Fibroblast of lung (primary cell): ENCODE data around the gene RAB11FIP3. TPM values are rescaled to one million over a fixed set of nuclear protein-coding genes. Genes with fewer than 3 reads are reported as not detected.
"Not testable (repeated sequence)": the region's sequence is repeated elsewhere in the genome, so short reads cannot be mapped to it uniquely, and the experiment has no call there.

Experiments
- DNase-seq, 2 donors: peaks; one replicate each; pipeline versions ENCODE4 v3.0.0 to v3.0.0-alpha.2; 2010; ENCODE audit warnings: low read depth in 2 of 2
- H2AFZ ChIP-seq: 2 replicates; pipeline ENCODE4 v1.5.1; 2012; ENCODE audit warnings: low read length, control low read depth, inconsistent platforms
- H3K27ac ChIP-seq: 2 replicates; pipeline ENCODE4 v1.5.1; 2011; ENCODE audit warnings: low read length, control low read depth; ENCODE audit not compliant: insufficient read depth
- H3K27me3 ChIP-seq: 2 replicates; pipeline ENCODE4 v1.5.1; 2011; ENCODE audit warnings: mild to moderate bottlenecking, low read length; ENCODE audit not compliant: control insufficient read depth, insufficient read depth
- H3K36me3 ChIP-seq: 2 replicates; pipeline ENCODE4 v1.5.1; 2011; ENCODE audit warnings: low read length; ENCODE audit not compliant: control insufficient read depth, insufficient read depth
- H3K4me1 ChIP-seq: 2 replicates; pipeline ENCODE4 v1.5.1; 2011; ENCODE audit warnings: low read length; ENCODE audit not compliant: control insufficient read depth, insufficient read depth; ENCODE audit errors: extremely low read depth
- H3K4me2 ChIP-seq: 2 replicates; pipeline ENCODE4 v1.5.1; 2011; ENCODE audit warnings: low read length, control low read depth; ENCODE audit not compliant: insufficient read depth; ENCODE audit errors: extremely low read depth
- H3K4me3 ChIP-seq, 4 experiments: fragments of 200-600 bp in 1 of 4; sonication (generic) in 1 of 4; replicated peaks in 1 of 4; 2 replicates each; pipeline ENCODE4 v1.5.1; 2011 to 2016; ENCODE audit warnings: low read length in 4 of 4, low read depth in 3 of 4, mild to moderate bottlenecking in 3 of 4, control low read depth in 2 of 4, inconsistent platforms in 1 of 4, mixed read lengths in 1 of 4; ENCODE audit not compliant: insufficient read depth in 1 of 4; ENCODE audit errors: control extremely low read depth in 1 of 4
- H3K79me2 ChIP-seq: 2 replicates; pipeline ENCODE4 v1.5.1; 2012; ENCODE audit warnings: mild to moderate bottlenecking, low read length, inconsistent platforms; ENCODE audit not compliant: control insufficient read depth, insufficient read depth
- H3K9ac ChIP-seq: 2 replicates; pipeline ENCODE4 v1.5.1; 2011; ENCODE audit warnings: mild to moderate bottlenecking, low read length, control low read depth; ENCODE audit not compliant: insufficient read depth
- H3K9me3 ChIP-seq: 2 replicates; pipeline ENCODE4 v1.5.1; 2012; ENCODE audit warnings: low read depth, low read length; ENCODE audit not compliant: control insufficient read depth, insufficient read depth
- H4K20me1 ChIP-seq: 2 replicates; pipeline ENCODE4 v1.5.1; 2011; ENCODE audit warnings: low read length; ENCODE audit not compliant: control insufficient read depth, insufficient read depth; ENCODE audit errors: extremely low read depth
- EZH2 ChIP-seq: IDR thresholded peaks from 2 replicates; pipeline ENCODE4 v1.5.1; 2012; ENCODE audit warnings: low read length, control low read depth, mild to moderate bottlenecking; ENCODE audit errors: missing control alignments
- polyA plus RNA-seq, 2 donors: library from polyadenylated mRNA; depleted of rRNA in 1 of 2; stranded (reverse) in 1 of 2; unstranded in 1 of 2; fragments of >200 nt; gene quantifications; 2 replicates each; pipeline ENCODE4 v1.2.1, GENCODE V29; 2011 to 2012; ENCODE audit warnings: missing spikeins in 1 of 2
- total RNA-seq: library from RNA; depleted of rRNA; stranded (reverse); fragments of >200 nt; gene quantifications from 2 replicates; pipeline ENCODE4 v1.2.1, GENCODE V29; 2014
- TF ChIP-seq, protein P1 (sequence below), 2 donors: IDR thresholded peaks in 1 of 2; conservative IDR thresholded peaks in 1 of 2; 1 replicate in 1 of 2; 2 replicates in 1 of 2; pipeline ENCODE4 v1.5.1; 2011 to 2012; ENCODE audit warnings: low read length in 2 of 2, control low read depth in 1 of 2, inconsistent platforms in 1 of 2, low read depth in 1 of 2, mild to moderate bottlenecking in 1 of 2

RAB11FIP3 gene
- total and polyA plus RNA-seq, 2 donors (not counting 1 experiment from before 2014, with no cell fraction given) = 7.3 to 22.1 TPM

DNA sequence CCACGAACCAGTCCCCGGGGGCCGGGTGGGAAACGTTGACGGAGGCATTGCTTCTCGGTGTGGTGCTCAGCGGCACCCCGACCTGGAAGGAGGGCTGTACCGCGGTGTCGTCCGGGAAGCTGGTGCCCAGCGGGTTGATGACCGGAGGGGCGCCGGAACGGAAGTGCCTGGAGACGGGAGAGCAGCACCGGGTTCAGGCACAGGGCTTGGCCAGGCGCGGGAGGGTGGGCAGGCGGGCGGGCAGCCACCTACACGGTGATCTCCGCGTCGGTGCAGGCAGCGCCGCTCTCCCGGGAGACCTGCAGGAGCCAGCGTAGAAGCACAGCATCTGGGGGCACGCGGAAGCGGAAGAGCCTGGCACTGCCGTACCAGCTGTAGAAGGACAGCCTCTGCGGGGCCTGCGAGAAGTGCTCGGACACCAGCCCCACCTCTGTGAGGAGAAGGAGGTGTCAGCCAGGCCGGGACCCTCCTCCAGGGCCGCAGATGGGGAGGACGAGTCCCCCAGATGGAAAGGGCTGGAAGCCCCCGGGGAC lies 48.0 kb upstream of the RAB11FIP3 start:
- Histone ChIP-seq H3K4me3 (no peak overlapping the region), H3K9ac (no peak overlapping the region), H3K4me2 (no peak overlapping the region), H3K4me1 (no peaks in the 10 kb centered on the region), H2AFZ (no peak overlapping the region), H3K27me3 (no peaks in the 10 kb centered on the region), H4K20me1 (no peaks in the 10 kb centered on the region), H3K79me2 (peaks cover 14% of the 10 kb centered on the region), H3K27ac (no peak overlapping the region), H3K9me3 (no peaks in the 10 kb centered on the region), H3K36me3 (peaks cover 21% of the 10 kb centered on the region)
- DNase-seq = no peak
- no peak for TF ChIP-seq EZH2
- TF ChIP-seq, protein P1, sequence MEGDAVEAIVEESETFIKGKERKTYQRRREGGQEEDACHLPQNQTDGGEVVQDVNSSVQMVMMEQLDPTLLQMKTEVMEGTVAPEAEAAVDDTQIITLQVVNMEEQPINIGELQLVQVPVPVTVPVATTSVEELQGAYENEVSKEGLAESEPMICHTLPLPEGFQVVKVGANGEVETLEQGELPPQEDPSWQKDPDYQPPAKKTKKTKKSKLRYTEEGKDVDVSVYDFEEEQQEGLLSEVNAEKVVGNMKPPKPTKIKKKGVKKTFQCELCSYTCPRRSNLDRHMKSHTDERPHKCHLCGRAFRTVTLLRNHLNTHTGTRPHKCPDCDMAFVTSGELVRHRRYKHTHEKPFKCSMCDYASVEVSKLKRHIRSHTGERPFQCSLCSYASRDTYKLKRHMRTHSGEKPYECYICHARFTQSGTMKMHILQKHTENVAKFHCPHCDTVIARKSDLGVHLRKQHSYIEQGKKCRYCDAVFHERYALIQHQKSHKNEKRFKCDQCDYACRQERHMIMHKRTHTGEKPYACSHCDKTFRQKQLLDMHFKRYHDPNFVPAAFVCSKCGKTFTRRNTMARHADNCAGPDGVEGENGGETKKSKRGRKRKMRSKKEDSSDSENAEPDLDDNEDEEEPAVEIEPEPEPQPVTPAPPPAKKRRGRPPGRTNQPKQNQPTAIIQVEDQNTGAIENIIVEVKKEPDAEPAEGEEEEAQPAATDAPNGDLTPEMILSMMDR (conservative IDR thresholded peaks at IDR 0.05 in 1 of 2, IDR thresholded peaks at IDR 0.05 in 1 of 2; ENCODE audit: low read depth in 1 of 2, low read length in 2 of 2) = no peak

DNA sequence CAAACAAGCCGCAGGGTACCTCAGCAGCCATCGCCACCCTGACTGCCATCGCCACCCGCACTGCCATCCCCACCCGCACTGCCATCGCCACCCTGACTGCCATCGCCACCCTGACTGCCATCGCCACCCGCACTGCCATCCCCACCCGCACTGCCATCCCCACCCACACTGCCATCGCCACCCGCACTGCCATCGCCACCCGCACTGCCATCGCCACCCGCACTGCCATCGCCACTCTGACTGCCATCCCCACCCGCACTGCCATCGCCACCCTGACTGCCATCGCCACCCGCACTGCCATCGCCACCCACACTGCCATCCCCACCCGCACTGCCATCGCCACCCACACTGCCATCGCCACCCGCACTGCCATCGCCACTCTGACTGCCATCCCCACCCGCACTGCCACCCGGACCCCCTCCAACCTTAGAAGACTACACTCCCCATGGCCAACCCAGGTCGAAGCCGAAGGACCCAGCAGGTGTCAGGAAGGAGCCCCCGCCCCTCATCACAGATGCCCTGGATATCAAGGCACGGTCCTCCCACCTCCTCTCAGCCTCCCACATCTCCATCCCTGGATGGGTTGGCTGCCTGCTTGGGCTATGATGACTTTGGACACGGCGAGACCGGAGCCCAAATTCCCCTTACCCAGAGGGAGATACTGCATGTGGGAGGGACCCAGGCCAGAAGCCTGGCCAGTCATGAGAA lies 47.2 kb upstream of the RAB11FIP3 start:
- Histone ChIP-seq H3K79me2 (peaks cover 14% of the 10 kb centered on the region), H3K36me3 (peaks cover 18% of the 10 kb centered on the region)
- not testable (repeated sequence) for H3K9me3 ChIP-seq, H3K27ac ChIP-seq, H4K20me1 ChIP-seq, H3K9ac ChIP-seq, H3K4me3 ChIP-seq, H3K27me3 ChIP-seq, DNase-seq, H3K4me1 ChIP-seq, H2AFZ ChIP-seq, H3K4me2 ChIP-seq

DNA sequence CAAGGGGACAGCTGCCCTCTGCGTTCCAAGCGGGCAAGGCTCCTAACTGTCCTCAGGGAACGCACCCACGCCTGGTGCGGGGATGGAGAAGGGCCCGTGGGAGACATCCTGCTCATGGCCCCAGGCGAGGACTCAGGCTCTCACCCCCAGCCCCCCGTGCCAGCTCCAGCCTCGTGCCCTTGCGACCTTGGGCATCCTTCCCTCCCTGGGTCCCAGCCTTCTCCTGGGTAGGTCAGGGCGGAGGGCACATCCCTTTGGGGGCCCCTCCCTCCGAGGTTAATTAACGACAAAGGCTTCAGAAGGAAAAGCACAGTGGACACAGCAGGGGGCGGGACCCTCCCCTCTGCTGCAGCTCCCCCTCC lies 46.6 kb upstream of the RAB11FIP3 start:
- peaks cover 18% of the 10 kb centered on the region for H3K36me3 ChIP-seq
- no peak overlapping the region for H3K27ac ChIP-seq
- H3K4me3 ChIP-seq = no peak overlapping the region
- TF ChIP-seq EZH2 = no peak
- TF ChIP-seq, protein P1 (conservative IDR thresholded peaks at IDR 0.05 in 1 of 2, IDR thresholded peaks at IDR 0.05 in 1 of 2; ENCODE audit: low read depth in 1 of 2, low read length in 2 of 2) = no peak
- no peak overlapping the region for H3K9ac ChIP-seq
- no peak for DNase-seq
- peaks cover 14% of the 10 kb centered on the region for H3K79me2 ChIP-seq
- H3K9me3 ChIP-seq = no peaks in the 10 kb centered on the region
- H2AFZ ChIP-seq = no peak overlapping the region
- H4K20me1 ChIP-seq = no peaks in the 10 kb centered on the region
- H3K27me3 ChIP-seq = no peaks in the 10 kb centered on the region
- no peak overlapping the region for H3K4me2 ChIP-seq
- H3K4me1 ChIP-seq = no peaks in the 10 kb centered on the region
